Stomach (tissue), 9 donors: ENCODE results near the gene LDLRAD3. TPM values are rescaled to one million over a fixed set of nuclear protein-coding genes. Genes with fewer than 3 reads are reported as not detected.

Source experiments
- DNase-seq, 2 donors: peaks; one replicate each; pipeline versions ENCODE4 v3.0.0 to v3.0.0-alpha.2; 2013 to 2019
- H3K27ac ChIP-seq, 5 donors: fragments of 200-600 bp in 4 of 5; sonication (generic) in 4 of 5; one replicate each; pipeline ENCODE4 v1.5.1; 2013 to 2019; ENCODE audit warnings: mild to moderate bottlenecking in 1 of 5, moderate library complexity in 1 of 5
- H3K27me3 ChIP-seq, 3 donors: fragments of 200-600 bp; sonication (generic); one replicate each; pipeline ENCODE4 v1.5.1; 2017 to 2019; ENCODE audit warnings: mixed run types in 1 of 3
- H3K36me3 ChIP-seq, 4 donors: fragments of 200-600 bp; sonication (generic); 1 replicate in 3 of 4; 2 replicates in 1 of 4; pipeline ENCODE4 v1.5.1; 2016 to 2019
- H3K4me1 ChIP-seq, 4 donors: fragments of 200-600 bp; sonication (generic); one replicate each; pipeline ENCODE4 v1.5.1; 2016 to 2019
- H3K4me3 ChIP-seq, 4 donors: fragments of 200-600 bp; sonication (generic) in 3 of 4; one replicate each; pipeline ENCODE4 v1.5.1; 2016 to 2019; ENCODE audit warnings: mild to moderate bottlenecking in 1 of 4
- H3K9me3 ChIP-seq, 4 donors: fragments of 200-600 bp; sonication (generic); one replicate each; pipeline ENCODE4 v1.5.1; 2016 to 2019
- CTCF ChIP-seq, 7 experiments: fragments of 450-650 bp in 4 of 7; fragments of 200-600 bp in 3 of 7; sonication (generic) in 3 of 7; IDR thresholded peaks; one replicate each; pipeline ENCODE4 v1.5.1; 2016 to 2019; ENCODE audit warnings: antibody characterized with exemption in 7 of 7, control low read depth in 2 of 7, mild to moderate bottlenecking in 1 of 7
- EP300 ChIP-seq: sonication (generic); formaldehyde crosslinking; IDR thresholded peaks from one replicate; pipeline ENCODE4 v1.6.1; 2017; ENCODE audit warnings: antibody characterized with exemption
- POLR2A ChIP-seq, 4 donors: fragments of 450-650 bp; IDR thresholded peaks; one replicate each; pipeline ENCODE4 v1.6.1; 2016; ENCODE audit warnings: antibody characterized with exemption in 4 of 4, control low read depth in 2 of 4, mild to moderate bottlenecking in 1 of 4, moderate library complexity in 1 of 4
- POLR2AphosphoS5 ChIP-seq, 3 donors: sonication (generic); formaldehyde crosslinking; IDR thresholded peaks; one replicate each; pipeline ENCODE4 v1.6.1; 2016; ENCODE audit warnings: antibody characterized with exemption in 3 of 3
- WGBS, 5 donors: extraction: QIAGEN DNeasy Blood & Tissue Kit in 3 of 5; methylation state at CpG; one replicate each; pipeline versions ENCODE4 v1.1.5 to v1.1.7; 2013 to 2018; 5-methylcytosine and 5-hydroxymethylcytosine counted together
- intact Hi-C: fragments of 100-400 bp; cut with DNase I; formaldehyde crosslinking; loops from one replicate; pipeline ENCODE4 v1.15.1; 2023; ENCODE audit warnings: low total_unique reads
- polyA plus RNA-seq, 3 donors: library from polyadenylated mRNA; stranded (reverse); fragments of 200-250 nt; gene quantifications; one replicate each; pipeline ENCODE4 v1.2.3, GENCODE V29; 2013
- small RNA-seq, 4 donors: library from RNA; depleted of rRNA; stranded (forward); fragments of <200 nt; gene quantifications; one replicate each; pipeline ENCODE3, GENCODE V24; 2016
- total RNA-seq, 5 donors: library from RNA; depleted of rRNA; stranded (reverse); fragments of >200 nt; gene quantifications; one replicate each; pipeline versions ENCODE4 v1.1.0 to v1.2.3, GENCODE V29; 2014 to 2016
- donor health status: healthy with polysubstance abuse.
- donor health status: Bipolar disorder and iron deficiency.
- donor health status: healthy.

The LDLRAD3 gene
- total and polyA plus RNA-seq, 8 donors, result 2.0 to 22.8 (median 7.9) TPM

- no peak for DNase-seq
- Histone ChIP-seq H3K27me3 (no peaks in the 10 kb centered on the region), H3K9me3 (peaks cover 0 to 6% (median 0%) of the 10 kb centered on the region in 4 donors), H3K27ac (no peak overlapping the region), H3K4me1 (no peaks in the 10 kb centered on the region), H3K36me3 (peaks cover 30 to 81% (median 80%) of the 10 kb centered on the region in 4 donors), H3K4me3 (no peak overlapping the region)
- TF ChIP-seq POLR2AphosphoS5 (IDR thresholded peaks at IDR 0.05) (no peak), EP300 (no peak), POLR2A (IDR thresholded peaks at IDR 0.05) (no peak), CTCF (IDR thresholded peaks at IDR 0.05) (no peak)
- WGBS, 5 donors, result 71 to 96% (median 89%) methylated on average over 3 of the region's 3 CpGs
- intact Hi-C loops, result no loop called here
Measured at GRCh38 chr11:36273110-36273509, 329.2 kb downstream of the LDLRAD3 start.

GRCh38 chr11:36274414-36274813 lies 330.6 kb downstream of the LDLRAD3 start:
- intact Hi-C loops, result no loop called here
- no peaks in the 10 kb centered on the region for H3K27me3 ChIP-seq
- DNase-seq, result no peak
- TF ChIP-seq CTCF (IDR thresholded peaks at IDR 0.05) (no peak), POLR2A (IDR thresholded peaks at IDR 0.05) (no peak), EP300 (no peak), POLR2AphosphoS5 (IDR thresholded peaks at IDR 0.05) (no peak)
- peaks cover 30 to 94% (median 91%) of the 10 kb centered on the region in 4 donors for H3K36me3 ChIP-seq
- H3K4me3 ChIP-seq, result no peak overlapping the region
- H3K27ac ChIP-seq, result no peak overlapping the region
- H3K9me3 ChIP-seq, result peaks cover 0 to 6% (median 0%) of the 10 kb centered on the region in 4 donors
- WGBS, 5 donors, result 91 to 95% (median 91%) methylated on average over 6 to 7 of the region's 7 CpGs
- no peaks in the 10 kb centered on the region for H3K4me1 ChIP-seq

GRCh38 chr11:36278531-36279282 lies 334.8 kb downstream of the LDLRAD3 start:
- peak in 1 of 2 donors; percentile 50 for DNase-seq
- TF ChIP-seq POLR2AphosphoS5 (IDR thresholded peaks at IDR 0.05), result no peak
- no peak for TF ChIP-seq CTCF (IDR thresholded peaks at IDR 0.05)
- no peak for TF ChIP-seq POLR2A (IDR thresholded peaks at IDR 0.05)
- TF ChIP-seq EP300, result no peak
- 70 to 82% (median 76%) methylated on average over 13 of the region's 13 CpGs for WGBS, 5 donors
- Histone ChIP-seq H3K4me3 (no peak overlapping the region), H3K36me3 (peaks cover 23 to 68% (median 63%) of the 10 kb centered on the region in 4 donors), H3K9me3 (no peaks in the 10 kb centered on the region), H3K27ac (no peak overlapping the region), H3K4me1 (peaks cover 0 to 4% (median 0%) of the 10 kb centered on the region in 4 donors), H3K27me3 (no peaks in the 10 kb centered on the region)
- intact Hi-C loops, result no loop called here

GRCh38 chr11:36280531-36280930 lies 336.7 kb downstream of the LDLRAD3 start:
- no peak for DNase-seq
- intact Hi-C loops, result no loop called here
- no peak overlapping the region for H3K4me3 ChIP-seq
- no peaks in the 10 kb centered on the region for H3K9me3 ChIP-seq
- H3K4me1 ChIP-seq, result peaks cover 0 to 4% (median 0%) of the 10 kb centered on the region in 4 donors
- no peak overlapping the region for H3K27ac ChIP-seq
- peaks cover 9 to 50% (median 46%) of the 10 kb centered on the region in 4 donors for H3K36me3 ChIP-seq
- TF ChIP-seq POLR2A (IDR thresholded peaks at IDR 0.05) (no peak), EP300 (no peak), POLR2AphosphoS5 (IDR thresholded peaks at IDR 0.05) (no peak), CTCF (IDR thresholded peaks at IDR 0.05) (no peak)
- 64 to 78% (median 73%) methylated on average over 1 of the region's 1 CpG for WGBS, 5 donors
- H3K27me3 ChIP-seq, result no peaks in the 10 kb centered on the region

Small RNA genes within 50 kb of the gene (small RNA-seq; reads per million reads assigned to genes)
- gene MIR3973, result 0 reads per million in 4 donors
